GM23248 (cell line): ENCODE data around the gene PHOX2A.

Experiments used
- EZH2 ChIP-seq: fragments of 200-600 bp; sonication (generic); IDR thresholded peaks from 2 replicates; pipeline ENCODE4 v1.6.1; 2018; ENCODE audit warnings: antibody characterized with exemption, mild to moderate bottlenecking; ENCODE audit not compliant: insufficient read depth, poor library complexity, severe bottlenecking
- EZH2phosphoT487 ChIP-seq: fragments of 200-600 bp; sonication (generic); IDR thresholded peaks from 2 replicates; pipeline ENCODE4 v1.6.1; 2018; ENCODE audit warnings: antibody characterized with exemption, moderate library complexity, mild to moderate bottlenecking, low read depth; ENCODE audit not compliant: insufficient read depth

DNA sequence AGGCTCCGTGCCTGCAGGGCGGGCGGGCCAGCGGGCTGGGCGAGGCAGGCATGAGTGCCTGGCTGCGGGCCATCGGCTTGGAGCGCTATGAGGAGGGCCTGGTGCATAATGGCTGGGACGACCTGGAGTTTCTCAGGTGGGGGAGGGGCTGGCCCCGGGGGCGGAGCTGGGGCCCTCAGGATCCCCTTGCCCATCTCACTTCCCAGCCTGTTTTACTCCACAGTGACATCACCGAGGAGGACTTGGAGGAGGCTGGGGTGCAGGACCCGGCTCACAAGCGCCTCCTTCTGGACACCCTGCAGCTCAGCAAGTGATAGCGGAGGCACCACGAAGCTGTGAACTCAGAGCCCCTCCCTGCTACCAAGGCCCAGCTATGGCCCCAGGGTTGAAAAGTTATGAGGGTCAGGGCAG, 5.9 kb downstream of the PHOX2A start:
- TF ChIP-seq EZH2 (no peak), EZH2phosphoT487 (no peak)
